ENCODE data around the gene GPR137C.

- no peak for TF ChIP-seq ZNF274 (IDR thresholded peaks at IDR 0.05; ENCODE audit: insufficient read depth, insufficient read length)
- TF ChIP-seq CTCF (IDR thresholded peaks at IDR 0.05 in 2 of 3, conservative IDR thresholded peaks at IDR 0.05 in 1 of 3; ENCODE audit: control insufficient read depth in 2 of 3, extremely low read depth in 1 of 3, insufficient read depth in 1 of 3, low read depth in 3 of 3, low read length in 3 of 3) = no peak
- TF ChIP-seq ZNF592 (IDR thresholded peaks at IDR 0.05) = no peak
- no peak for TF ChIP-seq ZZZ3 (IDR thresholded peaks at IDR 0.05; ENCODE audit: control insufficient read depth, insufficient read length, low read depth)
- TF ChIP-seq USF2 (IDR thresholded peaks at IDR 0.05; ENCODE audit: borderline replicate concordance, low read depth, low read length) = no peak
- no peak for TF ChIP-seq ATF3 (IDR thresholded peaks at IDR 0.05; ENCODE audit: borderline replicate concordance, extremely low read depth, low read depth, low read length)
- no peak for TF ChIP-seq POLR2AphosphoS5 (IDR thresholded peaks at IDR 0.05; ENCODE audit: low read length)
- no peak for TF ChIP-seq CREM (IDR thresholded peaks at IDR 0.05; ENCODE audit: low read depth)
Measured at GRCh38 chr14:52640137-52640536, 87.5 kb downstream of the GPR137C start.

Measured in GM12878 (cell line).